AG09309 (cell line): ENCODE results near the gene FCHSD2.

Source experiments
- DNase-seq: peaks from one replicate; pipeline ENCODE4 v3.0.0-alpha.2; 2010; ENCODE audit warnings: low read depth
- H3K4me3 ChIP-seq: 2 replicates; pipeline ENCODE4 v1.5.1; 2011; ENCODE audit warnings: mild to moderate bottlenecking, low read depth, low read length, moderate library complexity; ENCODE audit not compliant: control insufficient read depth
- TF ChIP-seq, protein P1 (sequence below): IDR thresholded peaks from 2 replicates; pipeline ENCODE4 v1.5.1; 2011; ENCODE audit warnings: mild to moderate bottlenecking, low read depth, low read length, inconsistent platforms; ENCODE audit not compliant: insufficient read depth, control insufficient read depth; ENCODE audit errors: missing control alignments

FCHSD2 gene

DNA sequence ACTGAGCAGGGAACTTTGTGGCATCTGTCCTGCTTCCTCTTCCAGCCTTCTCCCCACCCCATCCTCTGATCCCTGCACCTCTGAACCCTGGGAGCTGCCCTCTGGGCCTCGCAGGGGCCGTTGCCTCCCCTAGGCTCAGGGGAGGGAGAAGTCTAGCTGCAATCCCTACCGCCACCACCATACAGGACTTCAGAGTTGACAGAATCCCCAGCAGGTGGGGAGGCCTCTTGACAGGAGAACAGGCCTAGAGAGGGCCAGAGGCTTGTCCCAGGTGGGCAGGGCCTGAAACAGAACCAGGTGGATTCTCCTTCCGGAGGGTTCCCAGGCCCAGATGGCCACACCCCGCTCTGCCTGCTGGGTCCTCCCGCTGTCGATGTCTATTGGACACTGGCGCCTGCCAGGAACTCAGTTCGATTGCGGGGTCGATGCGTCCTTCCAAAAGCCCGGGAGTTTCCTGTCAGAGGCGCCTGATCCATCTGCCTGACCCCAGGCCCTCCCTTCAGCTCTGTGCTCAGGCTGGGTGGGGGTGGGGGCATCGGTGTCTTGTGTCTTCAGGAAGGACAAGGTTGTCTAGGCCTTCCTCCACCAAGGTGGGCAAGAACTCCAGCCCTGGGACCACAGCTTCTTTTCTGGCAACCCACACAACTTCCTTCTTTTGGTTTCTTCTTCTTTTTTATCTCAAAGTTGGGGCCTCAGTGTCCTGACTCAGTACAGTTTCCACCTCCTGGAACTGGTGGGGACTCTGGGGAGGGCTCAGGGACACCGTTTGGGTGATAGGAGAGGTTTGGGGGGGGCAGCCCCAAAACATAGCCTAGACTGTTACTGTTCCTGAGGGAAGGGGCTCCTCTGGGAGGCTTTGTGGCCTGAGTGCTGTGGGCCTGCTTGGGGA, 354.7 kb downstream of the FCHSD2 start:
- DNase-seq: no peak
- no peak overlapping the region for H3K4me3 ChIP-seq
- TF ChIP-seq, protein P1, sequence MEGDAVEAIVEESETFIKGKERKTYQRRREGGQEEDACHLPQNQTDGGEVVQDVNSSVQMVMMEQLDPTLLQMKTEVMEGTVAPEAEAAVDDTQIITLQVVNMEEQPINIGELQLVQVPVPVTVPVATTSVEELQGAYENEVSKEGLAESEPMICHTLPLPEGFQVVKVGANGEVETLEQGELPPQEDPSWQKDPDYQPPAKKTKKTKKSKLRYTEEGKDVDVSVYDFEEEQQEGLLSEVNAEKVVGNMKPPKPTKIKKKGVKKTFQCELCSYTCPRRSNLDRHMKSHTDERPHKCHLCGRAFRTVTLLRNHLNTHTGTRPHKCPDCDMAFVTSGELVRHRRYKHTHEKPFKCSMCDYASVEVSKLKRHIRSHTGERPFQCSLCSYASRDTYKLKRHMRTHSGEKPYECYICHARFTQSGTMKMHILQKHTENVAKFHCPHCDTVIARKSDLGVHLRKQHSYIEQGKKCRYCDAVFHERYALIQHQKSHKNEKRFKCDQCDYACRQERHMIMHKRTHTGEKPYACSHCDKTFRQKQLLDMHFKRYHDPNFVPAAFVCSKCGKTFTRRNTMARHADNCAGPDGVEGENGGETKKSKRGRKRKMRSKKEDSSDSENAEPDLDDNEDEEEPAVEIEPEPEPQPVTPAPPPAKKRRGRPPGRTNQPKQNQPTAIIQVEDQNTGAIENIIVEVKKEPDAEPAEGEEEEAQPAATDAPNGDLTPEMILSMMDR: no peak
